ENCODE measurements around the gene BRIP1.
"Not testable (repeated sequence)": the region's sequence is repeated elsewhere in the genome, so short reads cannot be mapped to it uniquely, and the experiment has no call there.

BRIP1 gene

DNA sequence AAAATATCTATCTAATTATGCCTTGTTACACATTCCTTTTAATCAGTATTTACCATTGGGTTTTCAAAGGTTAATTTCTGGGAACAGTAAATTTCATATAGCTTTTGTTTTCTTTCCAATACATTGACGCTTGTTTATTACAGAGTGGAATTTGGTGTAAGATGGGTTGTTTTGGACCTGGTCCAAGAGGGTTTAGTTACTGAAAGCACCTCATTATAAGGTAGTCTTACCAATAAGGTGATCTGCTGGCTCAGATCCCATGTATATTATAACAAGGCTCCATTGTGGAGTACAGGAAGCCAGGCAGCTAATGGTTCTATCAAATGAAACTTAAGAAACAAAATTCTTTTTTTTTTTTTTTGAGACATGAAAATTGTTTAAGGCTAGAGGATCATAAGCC, 185.0 kb downstream of the BRIP1 start:
- Histone ChIP-seq H3K27me3 (ENCODE audit: insufficient read depth, low read length) (no peaks in the 10 kb centered on the region), H3K4me1 (ENCODE audit: insufficient read depth, low read length) (no peaks in the 10 kb centered on the region), H3K36me3 (ENCODE audit: insufficient read depth, low read length) (peaks cover 7% of the 10 kb centered on the region), H2AFZ (ENCODE audit: low read depth, low read length) (no peak overlapping the region), H3K4me3 (ENCODE audit: low read length) (no peak overlapping the region), H3K9me3 (ENCODE audit: low read length) (no peaks in the 10 kb centered on the region)

DNA sequence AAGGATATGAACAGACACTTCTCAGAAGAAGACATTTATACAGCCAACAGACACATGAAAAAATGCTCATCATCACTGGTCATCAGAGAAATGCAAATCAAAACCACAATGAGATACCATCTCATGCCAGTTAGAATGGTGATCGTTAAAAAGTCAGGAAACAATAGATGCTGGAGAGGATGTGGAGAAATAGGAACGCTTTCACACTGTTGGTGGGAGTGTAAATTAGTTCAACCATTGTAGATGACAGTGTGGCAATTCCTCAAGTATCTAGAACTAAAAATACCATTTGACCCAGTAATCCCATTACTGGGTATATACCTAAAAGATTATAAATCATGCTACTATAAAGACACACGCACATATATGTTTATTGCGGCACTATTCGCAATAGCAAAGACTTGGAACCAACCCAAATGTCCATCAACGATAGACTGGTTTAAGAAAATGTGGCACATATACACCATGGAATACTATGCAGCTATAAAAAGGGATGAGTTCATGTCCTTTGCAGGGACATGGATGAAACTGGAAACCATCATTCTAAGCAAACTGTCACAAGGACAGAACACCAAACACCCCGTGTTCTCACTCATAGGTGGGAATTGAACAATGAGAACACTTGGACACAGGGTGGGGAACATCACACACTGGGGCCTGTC, 186.0 kb downstream of the BRIP1 start:
- not testable (repeated sequence) for H3K4me1 ChIP-seq (ENCODE audit: insufficient read depth, low read length); H3K9me3 ChIP-seq (ENCODE audit: low read length); H3K27me3 ChIP-seq (ENCODE audit: insufficient read depth, low read length); H3K4me3 ChIP-seq (ENCODE audit: low read length); H3K36me3 ChIP-seq (ENCODE audit: insufficient read depth, low read length); H2AFZ ChIP-seq (ENCODE audit: low read depth, low read length)

DNA sequence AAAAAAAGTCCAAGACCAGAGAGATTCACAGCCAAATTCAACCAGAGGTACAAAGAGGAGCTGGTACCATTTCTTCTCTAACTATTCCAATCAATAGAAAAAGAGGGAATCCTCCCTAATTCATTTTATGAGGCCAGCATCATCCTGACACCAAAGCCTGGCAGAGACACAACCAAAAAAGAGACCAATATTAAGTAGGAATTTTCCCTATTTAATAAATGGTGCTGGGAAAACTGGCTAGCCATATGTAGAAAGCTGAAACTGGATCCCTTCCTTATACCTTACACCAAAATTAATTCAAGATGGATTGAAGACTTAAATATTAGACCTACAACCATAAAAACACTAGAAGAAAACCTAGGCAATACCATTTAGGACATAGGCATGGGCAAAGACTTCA, 186.8 kb downstream of the BRIP1 start:
- not testable (repeated sequence) for H3K9me3 ChIP-seq (ENCODE audit: low read length); H2AFZ ChIP-seq (ENCODE audit: low read depth, low read length); H3K27me3 ChIP-seq (ENCODE audit: insufficient read depth, low read length); H3K4me3 ChIP-seq (ENCODE audit: low read length); H3K36me3 ChIP-seq (ENCODE audit: insufficient read depth, low read length); H3K4me1 ChIP-seq (ENCODE audit: insufficient read depth, low read length)

DNA sequence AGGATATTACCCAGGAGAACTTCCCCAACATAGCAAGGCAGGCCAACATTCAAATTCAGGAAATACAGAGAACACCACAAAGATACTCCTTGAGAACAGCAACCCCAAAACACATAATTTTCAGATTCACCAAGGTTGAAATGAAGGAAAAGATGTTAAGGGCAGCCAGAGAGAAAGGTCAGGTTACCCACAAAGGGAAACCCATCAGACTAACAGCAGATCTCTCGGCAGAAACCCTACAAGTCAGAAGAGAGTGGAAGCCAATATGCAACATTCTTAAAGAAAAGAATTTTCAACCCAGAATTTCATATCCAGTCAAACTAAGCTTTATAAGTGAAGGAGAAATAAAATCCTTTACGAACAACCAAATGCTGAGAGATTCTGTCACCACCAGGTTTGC, 188.7 kb downstream of the BRIP1 start:
- H3K4me1 ChIP-seq (ENCODE audit: insufficient read depth, low read length); H3K9me3 ChIP-seq (ENCODE audit: low read length); H3K36me3 ChIP-seq (ENCODE audit: insufficient read depth, low read length); H3K4me3 ChIP-seq (ENCODE audit: low read length); H2AFZ ChIP-seq (ENCODE audit: low read depth, low read length); H3K27me3 ChIP-seq (ENCODE audit: insufficient read depth, low read length): not testable (repeated sequence)

DNA sequence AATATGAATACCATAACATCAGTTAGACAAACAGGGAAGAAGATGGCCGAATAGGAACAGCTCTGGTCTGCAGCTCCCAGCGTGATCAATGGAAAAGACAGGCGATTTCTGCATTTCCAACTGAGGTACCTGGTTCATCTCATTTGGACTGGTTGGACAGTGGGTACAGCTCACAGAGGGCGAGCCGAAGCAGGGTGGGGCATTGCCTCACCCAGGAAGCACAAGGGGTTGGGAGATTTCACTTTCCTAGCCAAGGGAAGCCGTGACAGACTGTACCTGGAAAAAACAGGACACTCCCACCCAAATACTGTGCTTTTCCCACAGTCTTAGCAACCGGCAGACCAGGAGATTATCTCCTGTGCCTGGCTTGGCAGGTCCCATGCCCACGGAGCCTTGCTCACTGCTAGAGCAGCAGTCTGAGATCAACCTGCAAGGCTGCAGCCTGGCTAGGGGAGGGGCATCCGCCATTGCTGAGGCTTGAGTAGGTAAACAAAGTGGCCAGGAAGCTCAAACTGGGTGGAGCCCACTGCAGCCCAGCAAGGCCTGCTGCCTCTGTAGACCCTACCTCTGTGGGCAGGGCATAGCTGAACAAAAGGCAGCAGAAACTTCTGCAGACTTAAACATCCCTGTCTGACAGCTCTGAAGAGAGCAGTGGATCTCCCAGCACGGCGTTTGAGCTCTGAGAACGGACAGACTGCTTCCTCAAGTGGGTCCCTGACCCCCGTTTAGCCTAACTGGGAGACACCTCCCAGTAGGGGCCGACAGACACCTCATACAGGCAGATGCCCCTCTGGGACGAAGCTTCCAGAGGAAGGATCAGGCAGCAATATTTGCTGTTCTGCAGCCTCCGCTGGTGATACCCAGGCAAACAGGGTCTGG, 190.1 kb downstream of the BRIP1 start:
- H3K27me3 ChIP-seq (ENCODE audit: insufficient read depth, low read length); H3K4me3 ChIP-seq (ENCODE audit: low read length); H3K9me3 ChIP-seq (ENCODE audit: low read length); H3K4me1 ChIP-seq (ENCODE audit: insufficient read depth, low read length); H2AFZ ChIP-seq (ENCODE audit: low read depth, low read length); H3K36me3 ChIP-seq (ENCODE audit: insufficient read depth, low read length): not testable (repeated sequence)

DNA sequence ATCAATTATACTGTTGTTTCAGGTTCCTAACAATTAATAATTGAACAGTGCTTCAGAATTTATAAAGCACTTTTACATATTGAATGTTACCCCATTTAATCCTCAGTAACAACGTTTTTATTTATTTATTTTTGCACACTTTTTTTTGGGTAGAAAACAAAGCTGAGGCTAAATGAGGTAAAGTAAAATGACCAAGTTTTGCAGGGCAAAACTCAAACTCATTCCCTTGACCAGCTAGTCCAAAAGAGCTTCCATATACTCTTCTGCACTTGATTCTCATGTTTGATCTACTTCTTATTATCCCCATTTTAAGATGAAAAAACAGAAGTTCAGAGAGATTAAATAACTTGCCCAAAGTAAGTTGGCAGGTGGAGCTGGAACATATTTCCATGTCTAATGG, 191.2 kb downstream of the BRIP1 start:
- H3K36me3 ChIP-seq (ENCODE audit: insufficient read depth, low read length): no peaks in the 10 kb centered on the region
- no peak overlapping the region for H3K4me3 ChIP-seq (ENCODE audit: low read length)
- no peaks in the 10 kb centered on the region for H3K4me1 ChIP-seq (ENCODE audit: insufficient read depth, low read length)
- no peaks in the 10 kb centered on the region for H3K27me3 ChIP-seq (ENCODE audit: insufficient read depth, low read length)
- no peaks in the 10 kb centered on the region for H3K9me3 ChIP-seq (ENCODE audit: low read length)
- no peak overlapping the region for H2AFZ ChIP-seq (ENCODE audit: low read depth, low read length)

DNA sequence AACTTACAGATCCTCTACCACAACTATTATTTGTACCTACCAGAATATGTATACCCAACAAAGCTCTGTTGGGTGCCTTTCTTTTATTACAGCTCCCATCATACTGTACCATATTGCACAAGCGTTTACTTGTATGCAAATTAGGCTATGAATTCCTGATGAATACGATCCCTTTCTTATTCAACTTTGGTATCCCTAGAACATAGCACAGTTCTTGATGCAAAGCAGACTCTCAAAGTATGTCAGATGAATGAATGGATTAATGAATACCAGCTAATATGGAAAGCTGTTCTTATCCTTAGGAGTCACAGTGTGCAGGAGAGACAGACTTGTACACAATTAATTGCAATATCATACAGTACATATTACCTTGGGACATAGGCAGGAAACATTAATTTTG, 192.6 kb downstream of the BRIP1 start:
- no peak overlapping the region for H3K4me3 ChIP-seq (ENCODE audit: low read length)
- no peaks in the 10 kb centered on the region for H3K4me1 ChIP-seq (ENCODE audit: insufficient read depth, low read length)
- no peaks in the 10 kb centered on the region for H3K9me3 ChIP-seq (ENCODE audit: low read length)
- no peaks in the 10 kb centered on the region for H3K36me3 ChIP-seq (ENCODE audit: insufficient read depth, low read length)
- H2AFZ ChIP-seq (ENCODE audit: low read depth, low read length): no peak overlapping the region
- no peaks in the 10 kb centered on the region for H3K27me3 ChIP-seq (ENCODE audit: insufficient read depth, low read length)

DNA sequence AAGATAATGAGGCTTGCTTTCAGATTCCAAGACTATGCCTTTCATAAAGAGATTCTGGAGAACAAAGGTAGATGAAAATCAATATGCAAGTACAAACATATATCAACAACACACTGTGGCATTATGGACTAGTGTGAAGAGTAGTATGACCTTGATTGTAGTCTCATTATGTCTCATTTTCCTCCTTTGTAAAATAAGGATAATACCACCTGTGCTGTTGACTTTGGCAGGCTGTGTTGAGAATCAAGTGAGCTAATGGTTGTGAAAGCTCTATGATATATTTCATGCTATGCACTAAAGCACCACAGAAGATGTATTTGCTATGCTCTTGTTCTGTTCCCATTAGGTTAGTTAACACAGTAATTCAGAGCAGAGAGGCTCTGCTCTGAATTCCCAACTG, 193.8 kb downstream of the BRIP1 start:
- no peaks in the 10 kb centered on the region for H3K9me3 ChIP-seq (ENCODE audit: low read length)
- no peaks in the 10 kb centered on the region for H3K4me1 ChIP-seq (ENCODE audit: insufficient read depth, low read length)
- no peaks in the 10 kb centered on the region for H3K36me3 ChIP-seq (ENCODE audit: insufficient read depth, low read length)
- no peak overlapping the region for H2AFZ ChIP-seq (ENCODE audit: low read depth, low read length)
- H3K27me3 ChIP-seq (ENCODE audit: insufficient read depth, low read length): no peaks in the 10 kb centered on the region
- no peak overlapping the region for H3K4me3 ChIP-seq (ENCODE audit: low read length)

DNA sequence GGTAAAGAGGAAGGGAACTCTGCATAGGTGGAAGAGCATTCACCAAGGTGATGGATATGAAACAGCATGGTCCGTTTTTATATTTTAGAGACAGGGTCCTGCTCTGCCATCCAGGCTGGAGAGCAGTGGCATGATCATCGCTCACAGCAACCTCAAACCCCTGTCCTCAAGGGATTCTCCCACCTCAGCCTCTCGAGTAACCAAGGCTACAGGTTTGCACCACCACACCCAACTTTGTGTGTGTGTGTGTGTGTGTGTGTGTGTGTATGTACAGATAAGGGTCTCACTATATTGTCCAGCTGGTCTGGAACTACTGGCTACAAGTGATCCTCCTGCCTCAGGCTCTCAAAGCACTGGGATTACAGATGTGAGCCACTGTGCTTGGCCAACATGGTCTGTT, 194.8 kb downstream of the BRIP1 start:
- H3K27me3 ChIP-seq (ENCODE audit: insufficient read depth, low read length): no peaks in the 10 kb centered on the region
- H3K36me3 ChIP-seq (ENCODE audit: insufficient read depth, low read length): no peaks in the 10 kb centered on the region
- no peaks in the 10 kb centered on the region for H3K9me3 ChIP-seq (ENCODE audit: low read length)
- no peak overlapping the region for H3K4me3 ChIP-seq (ENCODE audit: low read length)
- H3K4me1 ChIP-seq (ENCODE audit: insufficient read depth, low read length): peaks cover 5% of the 10 kb centered on the region
- H2AFZ ChIP-seq (ENCODE audit: low read depth, low read length): no peak overlapping the region

DNA sequence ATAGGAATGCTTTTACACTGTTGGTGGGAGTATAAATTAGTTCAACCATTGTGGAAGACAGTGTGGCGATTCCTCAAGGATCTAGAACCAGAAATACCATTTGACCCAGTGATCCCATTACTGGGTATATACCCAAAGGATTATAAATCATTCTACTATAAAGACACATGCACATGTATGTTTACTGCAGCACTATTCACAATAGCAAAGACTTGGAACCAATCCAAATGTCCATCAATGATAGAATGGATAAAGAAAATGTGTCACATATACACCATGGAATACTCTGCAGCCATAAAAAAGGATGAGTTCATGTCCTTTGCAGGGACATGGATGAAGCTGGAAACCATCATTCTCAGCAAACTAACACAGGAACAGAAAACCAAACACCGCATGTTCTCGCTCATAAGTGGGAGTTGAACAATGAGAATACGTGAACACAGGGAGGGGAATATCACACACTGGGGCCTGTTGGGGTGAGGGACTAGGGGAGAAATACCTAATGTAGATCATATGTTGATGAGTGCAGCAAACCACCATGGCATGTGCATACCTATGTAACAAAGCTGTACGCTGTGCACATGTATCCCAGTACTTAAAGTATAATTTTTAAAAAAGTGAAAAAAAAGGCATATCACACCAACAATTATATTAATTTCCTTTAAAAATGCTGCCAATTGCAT, 196.8 kb downstream of the BRIP1 start:
- H2AFZ ChIP-seq (ENCODE audit: low read depth, low read length); H3K36me3 ChIP-seq (ENCODE audit: insufficient read depth, low read length); H3K4me3 ChIP-seq (ENCODE audit: low read length); H3K27me3 ChIP-seq (ENCODE audit: insufficient read depth, low read length); H3K9me3 ChIP-seq (ENCODE audit: low read length): not testable (repeated sequence)
- H3K4me1 ChIP-seq (ENCODE audit: insufficient read depth, low read length): peaks cover 15% of the 10 kb centered on the region

DNA sequence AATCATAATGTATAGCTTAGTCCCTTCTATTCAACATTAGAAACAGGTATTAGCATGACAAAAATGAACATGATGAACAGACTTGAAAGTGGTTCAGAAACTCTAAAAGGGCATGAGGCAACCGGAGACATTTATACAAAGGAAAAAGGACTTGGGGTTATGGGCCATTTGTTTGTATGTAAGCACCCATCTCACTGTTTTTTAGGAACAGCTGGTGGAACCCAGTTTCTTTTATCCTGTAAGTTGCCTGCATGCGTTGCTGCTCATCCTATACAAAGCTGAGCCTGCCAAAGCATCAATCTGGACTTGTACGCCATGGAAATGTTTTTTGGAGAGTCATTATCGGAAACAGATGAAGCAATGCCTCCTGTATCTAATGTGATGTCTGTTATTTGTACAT, 200.0 kb downstream of the BRIP1 start:
- H3K9me3 ChIP-seq (ENCODE audit: low read length): no peaks in the 10 kb centered on the region
- H3K4me3 ChIP-seq (ENCODE audit: low read length): no peak overlapping the region
- peaks cover 15% of the 10 kb centered on the region for H3K4me1 ChIP-seq (ENCODE audit: insufficient read depth, low read length)
- no peaks in the 10 kb centered on the region for H3K27me3 ChIP-seq (ENCODE audit: insufficient read depth, low read length)
- H3K36me3 ChIP-seq (ENCODE audit: insufficient read depth, low read length): no peaks in the 10 kb centered on the region
- no peak overlapping the region for H2AFZ ChIP-seq (ENCODE audit: low read depth, low read length)

DNA sequence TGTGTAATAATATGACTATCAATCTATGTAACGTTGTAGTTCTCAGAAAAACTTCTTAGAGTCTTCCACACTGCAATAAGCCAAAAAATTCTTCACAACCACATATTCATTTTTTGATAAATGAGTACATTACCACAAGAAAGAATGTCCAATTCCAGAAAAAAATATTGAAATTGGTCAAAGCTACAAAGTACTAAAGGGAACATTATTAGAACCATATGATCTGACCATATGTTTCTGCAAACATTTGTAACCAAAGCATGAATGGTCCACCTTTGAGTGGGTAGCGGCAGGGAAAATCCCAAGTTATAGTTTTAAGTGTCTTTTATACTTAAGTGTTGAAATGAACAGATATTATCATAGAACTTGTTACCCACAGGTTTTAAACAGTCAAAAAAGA, 200.6 kb downstream of the BRIP1 start:
- Histone ChIP-seq H3K36me3 (ENCODE audit: insufficient read depth, low read length) (no peaks in the 10 kb centered on the region), H3K4me3 (ENCODE audit: low read length) (no peak overlapping the region)

DNA sequence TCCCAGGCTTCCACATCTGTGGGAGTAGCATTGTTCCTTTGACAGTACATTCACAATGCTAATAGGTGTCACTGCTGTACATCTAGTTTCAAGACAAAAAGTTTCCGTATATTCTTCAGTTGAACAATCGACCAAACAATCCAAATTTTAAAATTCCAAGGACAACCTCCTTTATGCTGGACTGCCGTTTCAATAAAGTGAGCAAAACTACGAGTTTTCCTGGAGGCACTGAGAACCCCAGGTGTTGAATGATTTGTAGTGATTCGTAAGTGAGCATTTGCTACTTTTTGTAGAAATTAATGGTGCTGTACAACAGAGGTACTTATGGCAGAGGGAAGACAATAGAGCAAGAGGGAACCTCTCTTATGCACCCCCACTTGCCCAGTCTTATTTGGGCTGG, 201.1 kb downstream of the BRIP1 start:
- no peaks in the 10 kb centered on the region for H3K27me3 ChIP-seq (ENCODE audit: insufficient read depth, low read length)
- no peaks in the 10 kb centered on the region for H3K36me3 ChIP-seq (ENCODE audit: insufficient read depth, low read length)
- no peak overlapping the region for H2AFZ ChIP-seq (ENCODE audit: low read depth, low read length)
- no peaks in the 10 kb centered on the region for H3K9me3 ChIP-seq (ENCODE audit: low read length)
- H3K4me3 ChIP-seq (ENCODE audit: low read length): no peak overlapping the region
- H3K4me1 ChIP-seq (ENCODE audit: insufficient read depth, low read length): peaks cover 15% of the 10 kb centered on the region

More for the DNA sequence above, 200.6 kb downstream of the BRIP1 start:
- Histone ChIP-seq H3K27me3 (ENCODE audit: insufficient read depth, low read length) (no peaks in the 10 kb centered on the region), H3K9me3 (ENCODE audit: low read length) (no peaks in the 10 kb centered on the region), H3K4me1 (ENCODE audit: insufficient read depth, low read length) (peaks cover 15% of the 10 kb centered on the region), H2AFZ (ENCODE audit: low read depth, low read length) (no peak overlapping the region)

All from neuron (in vitro differentiated cells).